DND-41 (cell line): ENCODE measurements around the gene HIVEP1.

ENCODE experiments used
- ATAC-seq: fragments of 200-7000 bp; cut with Tn5 transposase; 3 replicates; pipeline ENCODE4 v1.9.1; 2021; ENCODE audit warnings: low read depth; ENCODE audit not compliant: insufficient read depth
- DNase-seq: peaks from one replicate; pipeline ENCODE4 v3.0.0-alpha.2; 2020
- H2AFZ ChIP-seq: 2 replicates; pipeline ENCODE4 v1.6.0; 2012; ENCODE audit warnings: low read depth, low read length
- H3K27ac ChIP-seq: 2 replicates; pipeline ENCODE4 v1.5.1; 2012; ENCODE audit warnings: low read length, inconsistent platforms
- H3K27me3 ChIP-seq: fragments of 200-600 bp; sonication (generic); 2 replicates; pipeline ENCODE4 v1.6.0; 2012; ENCODE audit warnings: low read length, mild to moderate bottlenecking, inconsistent platforms; ENCODE audit not compliant: insufficient read depth, poor library complexity
- H3K36me3 ChIP-seq: 2 replicates; pipeline ENCODE4 v1.5.1; 2012; ENCODE audit warnings: low read length, inconsistent platforms; ENCODE audit not compliant: insufficient read depth
- H3K4me1 ChIP-seq: 2 replicates; pipeline ENCODE4 v1.5.1; 2012; ENCODE audit warnings: mild to moderate bottlenecking, low read length; ENCODE audit not compliant: insufficient read depth
- H3K4me2 ChIP-seq: 2 replicates; pipeline ENCODE4 v1.6.0; 2012; ENCODE audit warnings: mild to moderate bottlenecking, moderate library complexity, low read length, inconsistent platforms; ENCODE audit not compliant: insufficient read depth
- H3K4me3 ChIP-seq, 2 experiments: fragments of 200-600 bp in 1 of 2; shearing (Covaris generic) in 1 of 2; 2 replicates each; pipeline ENCODE4 v1.5.1; 2012 to 2016; ENCODE audit warnings: inconsistent platforms in 2 of 2, low read length in 2 of 2, mild to moderate bottlenecking in 2 of 2, low read depth in 1 of 2, moderate library complexity in 1 of 2
- H3K79me2 ChIP-seq: 2 replicates; pipeline ENCODE4 v1.6.0; 2012; ENCODE audit warnings: low read length, inconsistent platforms; ENCODE audit not compliant: insufficient read depth
- H3K9ac ChIP-seq: 2 replicates; pipeline ENCODE4 v1.6.0; 2012; ENCODE audit warnings: low read depth, mild to moderate bottlenecking, inconsistent platforms, low read length, moderate library complexity
- H3K9me3 ChIP-seq: 2 replicates; pipeline ENCODE4 v1.5.1; 2012; ENCODE audit warnings: low read length, moderate library complexity, mild to moderate bottlenecking, inconsistent platforms; ENCODE audit not compliant: insufficient read depth, severe bottlenecking
- H4K20me1 ChIP-seq: 2 replicates; pipeline ENCODE4 v1.6.0; 2012; ENCODE audit warnings: low read length; ENCODE audit not compliant: insufficient read depth
- EZH2 ChIP-seq: IDR thresholded peaks from 3 replicates; pipeline ENCODE4 v1.6.1; 2012; ENCODE audit warnings: borderline replicate concordance, low read depth, mild to moderate bottlenecking, moderate library complexity, low read length, inconsistent platforms; ENCODE audit not compliant: severe bottlenecking
- TF ChIP-seq, protein P1 (sequence below): IDR thresholded peaks from 2 replicates; pipeline ENCODE4 v1.5.1; 2012; ENCODE audit warnings: borderline replicate concordance, low read length, moderate library complexity, mild to moderate bottlenecking; ENCODE audit not compliant: poor library complexity, severe bottlenecking; ENCODE audit errors: extremely low read depth

HIVEP1 gene

DNA sequence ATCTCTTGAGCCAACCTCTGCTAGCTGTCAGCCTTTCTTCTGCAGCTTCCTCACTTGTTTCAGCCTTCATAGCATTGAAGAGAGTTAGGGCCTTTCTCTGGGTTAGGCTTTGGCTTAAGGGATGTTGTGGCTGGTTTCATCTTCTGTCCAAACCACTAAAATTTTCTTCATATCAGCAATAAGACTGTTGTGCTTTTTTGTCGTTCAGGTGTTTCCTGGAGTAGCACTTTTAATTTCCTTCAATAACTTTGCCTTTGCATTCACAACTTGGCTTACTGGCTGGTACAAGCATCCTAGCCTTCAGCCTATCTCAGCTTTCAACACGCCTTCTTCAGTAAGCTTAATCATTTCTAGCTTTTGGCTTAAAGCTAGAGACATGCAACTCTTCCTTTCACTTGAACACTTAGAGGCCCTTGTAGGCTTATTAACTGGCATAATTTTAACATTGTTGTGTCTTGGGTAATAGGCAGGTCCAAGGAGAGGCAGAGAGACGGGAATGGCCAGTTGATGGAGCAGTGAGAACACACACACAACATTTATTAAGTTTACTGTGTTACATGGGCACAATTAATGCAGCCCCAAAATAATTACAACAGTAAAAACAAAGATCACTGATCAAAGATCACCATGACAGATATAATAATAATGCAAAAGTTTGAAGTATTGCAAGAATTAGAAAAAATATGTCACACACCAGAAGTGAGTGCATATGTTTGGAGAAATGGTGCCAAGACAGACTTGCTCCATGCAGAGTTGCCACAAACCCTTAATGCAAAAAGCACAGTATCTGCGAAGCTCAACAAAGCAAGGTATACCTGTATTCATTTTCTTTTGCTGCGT lies 98.6 kb downstream of the HIVEP1 start:
- DNase-seq (peak; percentile 8), ATAC-seq (peak; percentile 66)
- Histone ChIP-seq H3K36me3 (no peaks in the 10 kb centered on the region), H3K27ac (no peak overlapping the region), H3K9me3 (no peaks in the 10 kb centered on the region), H3K4me3 (no peak overlapping the region), H4K20me1 (no peaks in the 10 kb centered on the region), H3K9ac (no peak overlapping the region), H2AFZ (no peak overlapping the region), H3K4me2 (no peak overlapping the region), H3K79me2 (no peaks in the 10 kb centered on the region), H3K27me3 (no peaks in the 10 kb centered on the region), H3K4me1 (no peaks in the 10 kb centered on the region)
- TF ChIP-seq EZH2 = no peak
- TF ChIP-seq, protein P1, sequence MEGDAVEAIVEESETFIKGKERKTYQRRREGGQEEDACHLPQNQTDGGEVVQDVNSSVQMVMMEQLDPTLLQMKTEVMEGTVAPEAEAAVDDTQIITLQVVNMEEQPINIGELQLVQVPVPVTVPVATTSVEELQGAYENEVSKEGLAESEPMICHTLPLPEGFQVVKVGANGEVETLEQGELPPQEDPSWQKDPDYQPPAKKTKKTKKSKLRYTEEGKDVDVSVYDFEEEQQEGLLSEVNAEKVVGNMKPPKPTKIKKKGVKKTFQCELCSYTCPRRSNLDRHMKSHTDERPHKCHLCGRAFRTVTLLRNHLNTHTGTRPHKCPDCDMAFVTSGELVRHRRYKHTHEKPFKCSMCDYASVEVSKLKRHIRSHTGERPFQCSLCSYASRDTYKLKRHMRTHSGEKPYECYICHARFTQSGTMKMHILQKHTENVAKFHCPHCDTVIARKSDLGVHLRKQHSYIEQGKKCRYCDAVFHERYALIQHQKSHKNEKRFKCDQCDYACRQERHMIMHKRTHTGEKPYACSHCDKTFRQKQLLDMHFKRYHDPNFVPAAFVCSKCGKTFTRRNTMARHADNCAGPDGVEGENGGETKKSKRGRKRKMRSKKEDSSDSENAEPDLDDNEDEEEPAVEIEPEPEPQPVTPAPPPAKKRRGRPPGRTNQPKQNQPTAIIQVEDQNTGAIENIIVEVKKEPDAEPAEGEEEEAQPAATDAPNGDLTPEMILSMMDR = no peak

DNA sequence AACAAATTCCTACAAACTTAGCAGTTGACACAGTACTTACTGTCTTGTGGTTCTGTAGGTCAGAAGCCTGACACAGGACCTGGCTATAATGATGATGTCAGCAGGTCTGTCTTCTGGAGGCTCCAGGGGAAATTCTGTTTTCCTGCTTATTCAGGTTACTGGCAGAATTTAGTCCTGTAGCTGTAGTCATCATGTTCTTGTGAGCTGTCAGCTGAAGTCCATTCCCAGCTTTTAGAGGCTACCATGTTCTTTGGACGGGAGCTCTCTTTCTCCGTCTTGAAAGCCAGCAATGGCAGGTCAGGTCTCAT lies 99.2 kb downstream of the HIVEP1 start:
- no peak for TF ChIP-seq EZH2
- TF ChIP-seq, protein P1 = no peak
- H3K4me2 ChIP-seq = no peak overlapping the region
- no peaks in the 10 kb centered on the region for H4K20me1 ChIP-seq
- no peaks in the 10 kb centered on the region for H3K27me3 ChIP-seq
- no peaks in the 10 kb centered on the region for H3K9me3 ChIP-seq
- ATAC-seq (no peak), DNase-seq (no peak)
- H3K4me1 ChIP-seq = no peaks in the 10 kb centered on the region
- H3K4me3 ChIP-seq = no peak overlapping the region
- H3K36me3 ChIP-seq = no peaks in the 10 kb centered on the region
- no peak overlapping the region for H2AFZ ChIP-seq
- no peaks in the 10 kb centered on the region for H3K79me2 ChIP-seq
- no peak overlapping the region for H3K27ac ChIP-seq
- H3K9ac ChIP-seq = no peak overlapping the region

DNA sequence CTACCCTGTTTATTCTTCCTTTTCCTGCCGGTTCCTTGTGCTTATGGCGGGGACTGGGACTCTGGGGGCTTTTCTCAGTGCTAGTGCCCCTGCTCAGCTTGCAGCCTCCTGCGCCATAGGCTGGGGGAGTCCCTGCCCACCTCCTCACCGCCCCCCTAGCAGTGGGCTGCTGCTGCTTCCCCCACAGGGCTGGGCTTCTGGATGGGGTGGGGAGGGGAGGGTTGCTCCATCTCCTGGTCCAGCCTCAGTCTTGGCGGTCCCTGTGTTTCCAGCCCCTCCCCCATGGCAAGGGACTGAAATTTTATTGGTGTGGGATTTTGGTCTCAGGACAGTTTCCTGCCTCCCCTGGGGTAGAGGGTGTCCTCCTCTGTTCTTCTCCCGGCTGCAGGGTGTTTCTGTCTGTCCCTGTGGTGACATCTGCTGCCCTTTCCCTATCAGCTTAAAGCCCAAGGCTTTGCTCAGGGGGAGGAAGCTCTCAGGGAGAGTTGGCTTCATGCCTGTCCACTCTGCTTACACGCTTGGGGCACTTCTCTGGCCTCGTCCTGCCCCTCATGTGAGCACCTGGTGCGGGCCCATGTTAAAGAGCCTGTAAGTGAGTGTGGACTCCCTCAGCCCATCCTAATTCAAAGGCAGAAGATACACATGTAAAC lies 100.6 kb downstream of the HIVEP1 start:
- Histone ChIP-seq H4K20me1 (no peaks in the 10 kb centered on the region), H3K9me3 (peaks cover 2% of the 10 kb centered on the region), H3K79me2 (no peaks in the 10 kb centered on the region), H3K36me3 (no peaks in the 10 kb centered on the region), H3K9ac (no peak overlapping the region), H3K4me1 (no peaks in the 10 kb centered on the region), H3K4me3 (no peak overlapping the region), H3K27ac (no peak overlapping the region), H2AFZ (no peak overlapping the region), H3K27me3 (no peaks in the 10 kb centered on the region), H3K4me2 (no peak overlapping the region)
- TF ChIP-seq, protein P1 = no peak
- ATAC-seq (no peak), DNase-seq (no peak)
